GM12875 (cell line): ENCODE measurements around the gene TBC1D3B.

ENCODE experiments used
- H3K4me3 ChIP-seq: one replicate; pipeline ENCODE4 v1.5.1; 2011; ENCODE audit warnings: low read depth, low read length, control low read depth
- CTCF ChIP-seq: IDR thresholded peaks from 2 replicates; pipeline ENCODE4 v1.5.1; 2011; ENCODE audit warnings: low read depth, mild to moderate bottlenecking, control low read depth, inconsistent platforms, low read length, moderate library complexity, borderline replicate concordance; ENCODE audit not compliant: insufficient read depth

Gene TBC1D3B

GRCh38 chr17:36117505-36118382, 58.7 kb downstream of the TBC1D3B start:
- no peak for TF ChIP-seq CTCF

More at GRCh38 chr17:36117505-36118382, 58.7 kb downstream of the TBC1D3B start:
- H3K4me3 ChIP-seq = no peak overlapping the region
